Erythroblast (primary cell): ENCODE data around the gene METTL27.
"Not testable (repeated sequence)": the region's sequence is repeated elsewhere in the genome, so short reads cannot be mapped to it uniquely, and the experiment has no call there.

ENCODE experiments used
- DNase-seq, 2 experiments: peaks; one replicate each; lab custom pipeline; 2025; lab: John Stamatoyannopoulos, UW
- GATA1 ChIP-seq: IDR thresholded peaks from 2 replicates; pipeline ENCODE4 v1.6.1; 2011; ENCODE audit warnings: low read depth, mild to moderate bottlenecking, control low read depth, low read length, moderate library complexity
- POLR2A ChIP-seq: IDR thresholded peaks from 2 replicates; pipeline ENCODE4 v1.6.1; 2011; ENCODE audit warnings: mild to moderate bottlenecking, low read length

The METTL27 gene, protein sequence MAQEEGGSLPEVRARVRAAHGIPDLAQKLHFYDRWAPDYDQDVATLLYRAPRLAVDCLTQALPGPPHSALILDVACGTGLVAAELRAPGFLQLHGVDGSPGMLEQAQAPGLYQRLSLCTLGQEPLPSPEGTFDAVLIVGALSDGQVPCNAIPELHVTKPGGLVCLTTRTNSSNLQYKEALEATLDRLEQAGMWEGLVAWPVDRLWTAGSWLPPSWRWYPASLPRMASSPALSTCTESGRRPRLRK

DNA sequence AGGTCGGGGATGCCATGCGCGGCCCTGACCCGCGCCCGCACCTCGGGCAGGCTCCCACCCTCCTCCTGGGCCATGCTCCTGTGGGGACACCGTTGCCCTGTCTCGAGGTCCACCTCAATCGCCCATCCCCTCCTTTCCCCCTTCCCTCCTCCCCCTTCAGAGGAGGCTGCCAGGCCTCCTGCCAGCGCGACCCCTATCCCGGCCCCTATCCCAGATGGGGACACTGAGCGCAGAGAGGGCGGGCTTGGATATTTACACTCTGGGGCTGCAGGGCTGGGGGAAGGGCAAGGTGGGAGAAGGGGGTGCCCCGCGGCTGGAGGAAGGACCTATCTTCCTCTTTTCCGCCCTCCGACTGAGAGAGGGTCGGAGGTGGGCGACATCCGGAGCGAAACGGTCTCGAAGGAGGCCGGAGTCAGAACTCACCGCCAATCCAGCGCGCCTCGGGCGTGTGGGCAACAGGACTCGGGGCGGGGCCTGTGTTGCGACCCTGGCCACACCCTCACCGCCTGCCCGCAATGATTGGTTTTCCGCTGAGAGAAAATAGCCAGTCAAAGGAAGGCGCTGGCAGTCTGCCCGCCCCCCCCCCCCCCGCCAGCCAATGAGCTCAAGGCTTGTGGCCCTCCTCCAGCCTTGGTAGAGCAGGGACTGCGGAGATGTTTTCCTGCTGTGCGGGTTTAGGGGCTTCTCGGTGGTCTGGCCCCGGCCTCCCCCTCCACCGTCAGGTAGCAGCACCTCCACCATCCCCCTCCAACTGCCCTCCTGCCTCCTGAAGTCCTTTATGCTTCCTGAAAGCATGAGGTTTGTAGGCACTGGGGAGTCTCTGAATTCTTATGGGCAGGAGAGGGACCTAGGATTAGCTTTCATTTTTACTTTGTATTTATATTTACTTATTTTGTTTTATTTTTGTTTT, at the start of gene METTL27:
Gene METTL27, minus strand, starts transcription at position 450 of the 910 bp plus-strand sequence. Its CDS starts 376 bp downstream, at position 74.
- TF ChIP-seq POLR2A, result peak; percentile 36
- no peak for TF ChIP-seq GATA1
- DNase-seq, result peak; percentile 94

DNA sequence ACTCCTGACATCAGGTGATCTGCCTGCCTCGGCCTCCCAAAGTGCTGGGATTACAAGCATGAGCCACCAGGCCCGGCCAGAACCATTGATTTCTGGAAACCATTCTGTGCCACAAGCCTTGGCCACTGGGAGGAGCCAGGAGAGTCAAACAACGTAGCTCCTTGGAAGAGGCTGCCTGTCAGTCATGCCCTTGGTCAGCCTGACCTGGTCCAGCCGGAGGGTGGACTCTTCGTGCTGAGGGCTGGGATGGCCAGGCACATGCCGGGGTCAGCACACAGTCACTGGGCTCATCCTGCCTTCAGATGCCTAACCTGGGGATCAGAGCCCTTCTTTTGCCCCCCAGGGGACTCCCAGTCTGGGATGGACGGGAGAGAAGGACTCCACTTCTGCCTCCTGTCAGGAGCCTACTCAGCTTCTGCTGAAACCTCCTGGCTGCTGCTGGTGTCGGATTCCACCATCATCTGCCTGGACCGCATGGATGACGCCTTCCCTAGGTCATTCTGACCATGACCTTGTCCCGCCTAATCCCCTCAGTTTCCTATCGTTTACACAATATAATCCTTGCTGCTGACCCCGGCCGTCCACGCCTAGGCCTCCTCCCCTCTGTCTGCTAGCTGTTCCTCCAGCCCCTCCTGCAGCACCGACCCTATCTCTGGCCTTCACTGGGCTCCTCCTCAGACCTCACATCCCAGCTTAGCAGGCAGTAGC, 49.0 kb upstream of the METTL27 start:
- no peak for DNase-seq
- TF ChIP-seq GATA1 (no peak), POLR2A (no peak)

DNA sequence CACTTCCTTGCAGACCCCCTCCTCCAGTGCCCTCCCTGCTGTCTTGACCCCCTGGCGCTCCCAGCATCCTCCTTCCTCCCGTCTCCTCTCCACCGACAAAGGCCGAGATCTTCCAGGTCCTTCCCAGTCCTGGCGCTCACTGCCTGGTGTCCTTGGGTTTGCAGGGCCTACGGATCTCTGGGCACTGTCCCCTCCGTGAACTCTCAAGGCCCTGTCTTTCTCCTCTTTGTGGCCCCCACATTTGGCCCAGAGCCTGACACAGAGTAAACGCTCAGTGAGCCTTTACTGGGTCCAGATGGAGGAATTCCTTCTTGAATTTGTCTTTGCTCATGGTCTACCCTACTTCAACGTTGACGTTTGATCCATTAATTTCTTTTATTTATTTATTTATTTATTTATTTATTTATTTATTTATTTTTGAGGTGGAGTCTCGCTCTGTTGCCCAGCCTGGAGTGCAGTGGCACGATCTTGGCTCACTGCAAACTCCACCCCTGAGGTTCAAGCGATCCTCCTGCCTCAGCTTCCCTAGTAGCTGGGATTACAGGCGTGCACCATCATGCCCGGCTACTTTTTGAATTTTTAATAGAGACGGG, 48.3 kb upstream of the METTL27 start:
- no peak for DNase-seq
- no peak for TF ChIP-seq GATA1
- no peak for TF ChIP-seq POLR2A

DNA sequence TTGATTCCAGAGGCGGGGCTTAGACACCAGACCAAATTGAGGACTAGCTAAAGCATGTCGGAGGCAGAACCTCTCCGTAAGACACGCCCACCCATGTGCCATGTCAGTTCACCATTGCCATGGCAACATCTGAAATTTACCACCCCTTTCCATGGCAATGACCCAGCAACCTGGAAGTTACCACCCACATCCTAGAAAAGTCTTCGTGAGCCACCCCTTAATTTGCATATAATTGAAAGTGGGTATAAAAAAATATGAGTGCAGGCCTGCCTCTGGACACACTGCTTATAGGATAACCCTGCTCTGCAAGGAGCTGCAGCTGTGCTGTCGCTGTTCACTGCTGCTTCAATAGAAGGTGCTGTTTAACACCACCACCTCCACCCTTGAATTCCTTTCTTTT, 46.6 kb upstream of the METTL27 start:
- DNase-seq, result peak; percentile 53 to 59
- TF ChIP-seq GATA1 (no peak), POLR2A (no peak)

DNA sequence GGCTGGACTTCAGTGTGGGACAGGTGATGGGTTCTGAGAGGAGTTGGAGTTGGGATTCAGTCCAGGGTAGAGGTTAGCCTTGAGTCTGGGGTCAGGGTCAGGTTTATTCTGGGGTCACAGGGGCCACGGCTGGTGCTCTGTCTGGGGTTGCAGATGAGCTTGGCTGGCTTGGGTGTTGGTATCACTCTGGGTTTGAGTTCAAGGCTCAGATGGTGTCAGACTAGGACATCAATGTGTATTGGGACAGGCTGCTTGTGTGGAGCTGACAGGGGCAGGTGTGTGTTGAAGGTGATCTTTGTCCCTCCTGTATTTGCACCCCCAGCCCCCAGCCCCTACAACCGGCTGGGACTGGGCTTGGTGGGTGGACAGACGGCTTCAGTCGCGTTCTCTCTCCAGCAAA, 45.4 kb upstream of the METTL27 start:
- TF ChIP-seq GATA1 (no peak), POLR2A (no peak)
- DNase-seq, result peak in 1 of 2 experiments; percentile 36

DNA sequence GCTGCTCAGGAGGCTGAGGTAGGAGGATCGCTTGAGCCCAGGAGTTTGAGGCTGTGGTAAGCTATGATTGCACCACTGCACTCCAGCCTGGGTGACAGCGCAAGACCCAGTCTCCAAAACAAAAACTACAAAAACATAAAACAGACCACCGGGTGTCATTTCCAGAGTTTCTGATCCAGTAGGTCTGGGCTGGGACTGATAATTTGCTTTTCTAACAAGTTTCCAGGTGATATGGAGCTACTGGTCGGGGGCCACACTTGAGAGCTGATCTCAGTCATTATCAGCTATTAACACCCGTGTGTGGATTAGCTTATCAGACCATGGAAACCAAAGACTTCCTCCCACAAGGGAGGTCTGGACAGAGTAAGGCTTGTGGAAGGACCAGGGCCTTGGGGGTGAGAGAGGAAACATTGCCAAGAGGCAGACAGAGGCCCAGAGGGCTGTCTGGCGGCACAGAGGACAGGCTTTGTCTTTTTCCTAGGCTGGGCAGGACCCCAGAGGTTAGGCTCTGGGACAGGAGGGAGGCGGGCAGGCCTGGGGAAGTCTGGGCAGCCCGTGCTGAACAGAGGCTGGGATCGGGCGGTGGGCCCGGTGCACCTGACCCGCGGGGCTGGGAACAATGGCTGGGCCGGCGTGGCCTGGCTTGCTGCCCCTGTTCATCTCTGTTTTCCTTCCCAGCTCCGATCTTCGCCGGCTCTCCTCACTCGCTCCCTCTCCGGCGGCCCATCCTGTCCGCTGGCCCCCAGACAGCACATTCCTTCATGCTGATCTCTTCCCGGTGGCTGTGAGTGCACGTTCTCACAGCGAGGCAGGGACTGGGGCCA, 43.9 kb upstream of the METTL27 start:
- peak; percentile 89 for TF ChIP-seq GATA1
- peak; percentile 86 for TF ChIP-seq POLR2A
- peak; percentile 94 to 99 for DNase-seq

DNA sequence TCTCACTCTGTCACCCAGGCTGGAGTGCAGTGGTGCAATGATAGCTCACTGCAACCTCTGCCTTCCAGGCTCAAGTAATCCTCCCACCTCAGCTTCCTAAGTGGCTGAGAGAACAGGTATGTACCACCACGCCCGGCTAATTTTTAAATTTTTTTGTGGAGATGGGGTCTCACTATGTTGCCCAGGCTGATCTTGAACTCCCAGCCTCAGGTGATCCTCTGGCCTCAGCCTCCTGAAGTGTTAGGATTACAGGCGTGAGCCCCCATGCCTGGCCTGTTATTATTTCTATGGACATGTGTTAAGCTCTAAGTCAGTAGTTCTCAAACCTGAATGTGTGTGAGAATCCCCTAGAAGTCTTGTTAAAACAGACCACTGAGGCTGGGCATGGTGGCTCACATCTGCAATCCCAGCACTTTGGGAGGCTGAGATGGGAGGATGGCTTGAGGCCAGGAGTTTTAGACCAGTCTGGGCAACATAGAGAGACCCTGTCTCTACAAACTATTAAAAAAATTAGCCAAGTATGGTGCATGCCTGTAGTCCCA, 43.2 kb upstream of the METTL27 start:
- peak in 1 of 2 experiments; percentile 45 for DNase-seq
- TF ChIP-seq POLR2A (no peak), GATA1 (no peak)

DNA sequence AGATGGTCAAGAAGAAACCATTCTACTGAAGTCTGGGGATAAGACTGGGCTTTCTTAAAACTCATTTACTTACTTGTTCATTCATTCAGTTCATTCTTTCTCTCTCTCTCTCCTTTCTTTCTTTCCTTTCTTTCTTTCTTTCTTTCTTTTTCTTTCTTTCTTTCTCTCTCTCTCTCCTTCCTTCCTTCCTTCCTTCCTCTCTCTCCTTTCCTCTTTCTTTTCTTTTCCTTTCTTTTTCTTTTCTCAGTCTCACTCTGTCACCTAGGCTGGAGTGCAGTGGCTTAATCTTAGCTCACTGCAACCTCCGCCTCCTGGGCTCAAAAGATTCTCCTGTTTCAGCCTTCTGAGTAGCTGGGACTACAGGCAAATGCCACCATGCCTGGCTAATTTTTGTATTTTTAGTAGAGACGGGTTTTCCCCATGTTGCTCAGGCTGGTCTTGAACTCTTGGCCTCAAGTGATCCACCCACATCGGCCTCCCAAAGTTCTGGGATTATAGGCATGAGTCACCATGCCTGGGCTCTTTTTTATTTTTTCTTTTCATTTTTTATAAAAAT, 42.6 kb upstream of the METTL27 start:
- DNase-seq, result not testable (repeated sequence)

DNA sequence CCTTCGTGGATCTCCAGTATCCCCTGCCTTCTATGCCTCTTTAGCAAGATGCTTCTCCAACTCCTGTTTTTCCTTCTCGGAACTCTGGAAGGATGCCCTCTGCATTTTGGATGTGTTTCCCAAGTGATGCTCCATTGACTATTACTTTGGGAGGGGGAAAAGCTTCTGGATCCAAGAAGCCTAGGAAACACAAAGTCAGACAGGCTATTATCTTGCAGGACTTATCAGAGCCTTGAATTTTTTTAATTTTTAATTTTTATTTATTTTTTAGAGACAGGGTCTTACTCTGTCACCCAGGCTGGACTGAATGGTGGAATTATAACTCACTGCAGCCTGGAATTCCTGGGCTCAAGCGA, 39.7 kb upstream of the METTL27 start:
- no peak for DNase-seq
- TF ChIP-seq POLR2A (no peak), GATA1 (no peak)

DNA sequence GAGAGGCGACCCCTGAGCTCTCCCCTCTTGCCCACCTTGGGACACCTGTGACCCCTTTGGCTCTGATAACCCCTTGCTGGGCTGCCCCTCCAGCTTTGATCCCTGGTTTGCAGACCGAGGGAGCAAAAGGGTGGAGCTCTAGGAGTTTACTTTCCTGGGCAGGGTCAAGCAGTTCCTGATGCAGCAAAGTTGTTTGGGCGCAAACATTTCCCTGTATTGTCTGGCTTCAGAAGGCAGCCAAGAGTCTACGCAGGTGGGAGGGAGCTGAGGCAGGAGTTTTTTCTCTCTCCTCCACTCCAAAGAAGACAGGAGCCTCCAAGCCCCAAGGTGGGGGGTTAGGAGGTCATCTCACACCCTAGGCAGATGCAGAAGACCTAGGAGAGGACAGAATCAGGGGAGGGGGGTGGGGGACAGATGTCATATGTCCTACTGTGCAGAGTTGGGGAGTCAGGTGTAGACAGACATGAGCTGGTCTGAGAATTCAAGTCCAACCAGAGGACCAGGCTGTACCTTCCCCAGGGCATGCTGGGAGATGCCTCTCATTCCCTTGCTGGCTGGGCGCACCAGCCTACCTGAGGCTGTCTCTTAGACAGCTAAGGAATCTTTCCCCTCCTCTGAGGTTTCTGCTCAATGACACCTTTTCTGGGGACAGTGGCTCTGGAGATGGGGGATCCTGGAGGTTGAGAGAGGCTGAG, 39.2 kb upstream of the METTL27 start:
- TF ChIP-seq GATA1 (no peak), POLR2A (no peak)
- no peak for DNase-seq

DNA sequence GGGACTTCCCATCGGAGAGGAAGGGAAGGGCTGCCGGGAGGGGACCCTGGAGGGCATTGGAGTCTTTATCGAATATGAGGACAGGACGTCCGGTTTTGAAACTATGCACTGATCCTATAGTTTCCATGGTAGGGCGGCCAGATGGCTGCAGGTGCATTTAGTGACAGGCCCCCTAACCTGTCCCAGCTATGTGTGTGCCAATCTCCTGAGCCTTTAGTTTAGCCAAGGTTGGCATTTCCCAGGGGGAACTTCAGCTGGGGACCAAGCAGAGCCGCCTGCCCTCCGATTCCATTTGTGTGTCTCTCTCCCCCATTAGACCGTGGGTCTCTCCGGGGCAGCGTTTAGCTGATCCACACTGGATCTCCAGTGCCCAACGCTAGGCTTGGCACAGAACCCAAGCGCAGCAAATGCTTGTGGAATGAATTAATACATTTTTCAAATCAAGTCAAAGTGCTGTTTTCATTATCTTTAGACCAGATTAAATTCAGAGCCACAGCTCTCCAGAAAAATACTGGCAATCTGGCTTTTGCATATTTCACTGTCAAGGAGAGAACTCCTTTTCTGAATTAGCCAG, 38.5 kb upstream of the METTL27 start:
- DNase-seq, result no peak
- TF ChIP-seq POLR2A (no peak), GATA1 (no peak)

DNA sequence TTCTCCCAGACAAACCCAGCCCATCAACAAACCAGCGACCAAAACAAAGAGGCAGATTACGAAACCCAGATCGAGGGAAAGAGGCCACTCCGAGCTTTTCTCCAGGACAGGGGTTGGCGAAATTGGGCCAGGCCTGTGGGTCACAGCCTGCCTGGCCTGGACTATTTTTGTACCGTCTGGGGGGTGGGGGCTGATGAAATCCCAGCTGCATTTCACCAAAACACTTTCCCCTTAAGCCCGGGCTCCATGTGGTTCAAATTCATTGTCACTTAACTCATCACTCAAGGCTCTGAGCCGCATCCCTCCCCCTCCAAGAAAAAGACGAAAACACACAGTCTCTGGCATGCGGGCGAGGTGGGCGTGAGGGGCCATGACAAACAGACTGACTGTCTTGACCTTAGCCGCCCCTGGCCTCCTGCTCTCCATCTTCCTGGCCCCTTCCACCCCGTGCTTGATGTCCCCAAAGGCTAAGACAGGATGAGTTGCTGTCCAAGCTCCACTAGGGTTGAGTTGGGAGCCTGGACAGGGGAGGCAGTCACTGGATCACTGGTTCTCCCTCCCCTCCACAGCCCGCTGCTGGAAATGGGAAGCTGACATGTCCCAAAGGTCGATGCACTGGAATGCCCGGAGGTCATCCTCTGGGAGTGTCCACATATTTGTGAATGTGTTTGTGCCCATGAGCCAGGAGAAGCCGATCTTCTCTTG, 37.8 kb upstream of the METTL27 start:
- no peak for TF ChIP-seq GATA1
- TF ChIP-seq POLR2A, result no peak
- DNase-seq, result no peak
